ENCODE data around the gene INAFM2.

INAFM2 gene

DNA sequence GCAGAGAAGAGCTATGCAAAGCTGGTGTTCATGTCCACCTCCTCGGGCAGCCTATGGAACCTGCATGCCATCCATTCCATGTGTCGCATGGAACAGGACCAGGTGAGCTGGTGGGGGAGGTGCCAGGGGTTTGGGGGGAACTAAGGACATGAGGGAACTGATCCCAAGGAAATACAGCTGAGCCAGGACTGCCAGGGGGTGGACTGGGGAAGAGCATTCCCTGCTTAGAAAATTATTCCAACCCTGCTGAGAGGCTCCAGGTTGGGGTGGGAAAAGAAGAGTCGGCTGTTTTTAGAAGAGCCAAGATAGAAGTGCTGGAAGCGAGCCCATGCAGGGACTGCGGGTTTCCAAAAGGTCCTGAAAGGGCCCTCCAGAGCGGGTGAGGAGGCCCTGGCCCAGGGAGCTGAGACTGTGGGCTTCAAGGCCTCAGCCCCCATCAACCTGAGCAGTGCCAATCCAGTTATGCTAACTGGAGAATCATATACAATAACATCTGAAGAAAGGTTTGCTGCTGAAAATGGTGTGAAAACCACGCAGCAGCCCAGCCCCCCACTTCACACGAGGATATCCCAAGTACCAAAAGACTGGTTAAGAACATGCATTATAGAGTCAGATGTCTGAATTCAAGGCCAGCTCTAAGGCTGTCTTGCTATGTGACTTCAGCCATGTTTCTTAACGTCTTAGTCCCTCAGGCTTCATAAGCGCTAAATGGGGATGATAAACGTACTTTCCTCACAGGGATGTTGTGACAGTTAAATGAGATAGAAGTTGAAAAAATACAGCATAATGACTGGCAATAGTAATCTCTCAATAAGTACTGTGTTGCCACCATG is 42.3 kb downstream of the INAFM2 start:
- DNase-seq, result no peak

DNA sequence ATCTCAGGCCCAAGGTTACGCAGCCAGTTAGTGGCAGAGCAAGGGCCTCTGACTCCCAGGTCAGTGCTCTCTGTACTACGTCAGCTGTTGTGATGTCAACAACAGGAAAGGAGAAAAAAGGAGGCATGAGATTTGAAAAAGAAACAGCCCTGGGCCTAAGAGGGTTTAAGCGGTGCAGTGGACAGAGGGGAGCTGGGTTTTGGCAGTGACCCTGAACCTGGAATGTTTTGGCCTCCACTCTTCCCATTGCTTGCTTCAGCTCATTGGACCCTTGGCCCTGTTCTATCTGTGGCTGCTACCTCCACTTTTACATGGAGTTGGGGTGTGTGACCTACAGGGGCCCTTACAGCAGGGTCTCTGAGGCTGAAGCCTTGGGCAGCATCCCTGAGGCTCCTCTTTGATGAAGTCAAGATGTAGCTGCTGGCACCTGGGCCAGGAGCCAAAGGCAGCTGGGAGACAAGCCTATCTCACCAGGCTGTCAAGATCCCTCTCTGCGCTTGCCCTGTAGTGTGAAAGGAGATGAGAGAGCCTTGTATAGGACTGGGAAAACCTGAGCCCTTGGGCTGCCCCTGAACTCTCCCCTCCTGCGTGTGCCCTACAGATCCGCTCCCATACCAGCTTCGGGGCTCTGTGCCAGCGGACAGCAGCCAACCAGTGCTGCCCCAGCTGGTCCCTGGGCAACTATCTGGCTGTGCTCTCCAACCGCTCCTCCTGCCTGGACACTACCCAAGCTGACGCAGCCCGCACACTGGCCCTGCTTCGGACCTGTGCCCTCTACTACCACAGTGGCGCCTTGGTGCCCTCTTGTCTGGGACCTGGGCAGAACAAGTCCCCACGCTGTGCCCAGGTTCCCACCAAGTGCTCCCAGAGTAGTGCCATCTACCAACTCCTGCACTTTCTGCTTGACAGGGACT is 43.2 kb downstream of the INAFM2 start:
- no peak for DNase-seq

DNA sequence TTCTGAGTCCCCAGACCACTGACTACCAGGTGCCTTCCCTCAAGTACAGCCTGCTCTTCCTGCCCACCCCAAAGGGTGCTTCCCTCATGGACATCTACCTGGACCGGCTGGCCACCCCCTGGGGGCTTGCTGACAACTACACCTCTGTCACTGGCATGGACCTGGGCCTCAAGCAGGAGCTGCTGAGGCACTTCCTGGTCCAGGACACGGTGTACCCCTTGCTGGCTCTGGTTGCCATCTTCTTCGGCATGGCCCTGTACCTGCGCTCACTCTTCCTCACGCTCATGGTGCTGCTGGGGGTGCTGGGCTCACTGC is 43.8 kb downstream of the INAFM2 start:
- no peak for DNase-seq

DNA sequence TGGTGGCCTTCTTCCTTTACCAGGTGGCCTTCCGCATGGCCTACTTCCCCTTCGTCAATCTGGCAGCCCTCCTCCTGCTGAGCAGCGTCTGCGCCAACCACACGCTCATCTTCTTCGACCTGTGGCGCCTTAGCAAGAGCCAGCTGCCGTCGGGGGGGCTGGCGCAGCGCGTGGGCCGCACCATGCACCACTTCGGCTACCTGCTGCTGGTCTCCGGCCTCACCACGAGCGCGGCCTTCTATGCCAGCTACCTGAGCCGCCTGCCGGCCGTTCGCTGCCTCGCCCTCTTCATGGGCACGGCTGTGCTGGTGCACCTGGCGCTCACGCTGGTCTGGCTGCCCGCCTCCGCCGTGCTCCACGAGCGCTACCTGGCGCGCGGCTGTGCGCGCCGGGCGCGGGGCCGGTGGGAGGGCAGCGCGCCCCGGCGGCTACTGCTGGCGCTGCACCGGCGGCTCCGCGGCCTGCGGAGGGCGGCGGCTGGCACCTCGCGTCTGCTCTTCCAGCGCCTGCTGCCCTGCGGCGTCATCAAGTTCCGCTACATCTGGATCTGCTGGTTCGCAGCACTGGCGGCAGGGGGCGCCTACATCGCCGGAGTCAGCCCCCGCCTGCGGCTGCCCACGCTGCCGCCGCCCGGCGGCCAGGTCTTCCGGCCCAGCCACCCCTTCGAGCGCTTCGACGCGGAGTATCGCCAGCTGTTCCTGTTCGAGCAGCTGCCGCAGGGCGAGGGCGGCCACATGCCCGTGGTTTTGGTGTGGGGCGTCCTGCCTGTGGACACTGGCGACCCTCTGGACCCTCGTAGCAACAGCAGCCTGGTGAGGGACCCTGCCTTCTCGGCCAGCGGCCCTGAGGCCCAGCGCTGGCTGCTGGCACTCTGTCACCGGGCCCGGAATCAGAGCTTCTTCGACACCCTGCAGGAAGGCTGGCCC is 44.5 kb downstream of the INAFM2 start:
- peak; percentile 87 to 88 for DNase-seq

DNA sequence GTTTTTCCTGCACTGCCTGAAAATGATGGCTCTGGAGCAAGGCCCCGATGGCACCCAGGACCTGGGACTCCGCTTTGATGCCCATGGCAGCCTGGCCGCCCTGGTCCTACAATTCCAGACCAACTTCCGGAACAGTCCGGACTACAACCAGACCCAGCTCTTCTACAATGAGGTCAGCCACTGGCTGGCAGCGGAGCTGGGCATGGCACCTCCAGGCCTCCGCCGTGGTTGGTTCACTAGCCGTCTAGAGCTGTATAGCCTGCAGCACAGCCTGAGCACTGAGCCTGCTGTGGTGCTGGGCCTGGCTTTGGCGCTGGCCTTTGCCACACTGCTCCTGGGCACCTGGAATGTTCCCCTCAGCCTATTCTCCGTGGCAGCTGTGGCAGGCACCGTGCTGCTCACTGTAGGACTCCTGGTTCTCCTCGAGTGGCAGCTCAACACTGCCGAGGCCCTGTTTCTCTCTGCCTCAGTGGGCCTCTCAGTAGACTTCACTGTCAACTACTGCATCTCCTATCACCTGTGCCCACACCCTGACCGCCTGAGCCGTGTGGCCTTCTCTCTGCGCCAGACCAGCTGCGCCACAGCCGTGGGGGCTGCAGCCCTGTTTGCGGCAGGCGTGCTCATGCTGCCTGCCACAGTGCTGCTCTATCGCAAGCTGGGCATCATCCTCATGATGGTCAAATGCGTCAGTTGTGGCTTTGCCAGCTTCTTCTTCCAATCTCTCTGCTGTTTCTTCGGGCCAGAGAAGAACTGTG is 45.4 kb downstream of the INAFM2 start:
- no peak for DNase-seq

GRCh38 chr15:40369474-40369869 is 46.0 kb downstream of the INAFM2 start:
- no peak for DNase-seq

GRCh38 chr15:40369971-40370370 is 46.5 kb downstream of the INAFM2 start:
- DNase-seq, result no peak

DNA sequence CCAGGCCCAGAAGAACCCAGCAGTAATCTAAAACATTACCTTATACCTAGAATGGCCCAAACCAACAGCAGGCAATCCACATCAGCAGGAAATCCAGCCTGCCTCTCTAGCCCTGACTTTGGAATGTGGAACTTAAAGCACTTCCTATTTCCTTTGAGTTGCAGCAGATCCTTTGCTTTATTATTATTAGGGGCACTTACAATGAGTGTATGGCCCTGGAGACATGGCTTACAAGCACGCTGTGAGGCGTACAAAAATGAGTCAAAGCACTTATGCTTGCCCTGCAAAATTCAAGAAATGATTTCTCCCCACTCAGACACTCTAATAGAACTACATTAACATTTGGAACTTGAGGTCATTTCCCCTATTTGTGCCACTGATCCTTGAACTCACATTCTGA is 49.5 kb downstream of the INAFM2 start:
- DNase-seq, result peak; percentile 31 to 35

Data from inflammatory macrophage treated with lipopolysaccharide for 1 hour (primary cell).